Muscle of leg (tissue), 11 donors: ENCODE measurements around the gene ZSCAN31. TPM values are rescaled to one million over a fixed set of nuclear protein-coding genes. Genes with fewer than 3 reads are reported as not detected.
A peak's percentile ranks its signal among the peaks of the same experiment; 100 is the strongest.

ENCODE experiments used
- DNase-seq: peaks from one replicate; pipeline ENCODE4 v3.0.0; 2013
- H3K27ac ChIP-seq: one replicate; pipeline ENCODE4 v1.5.1; 2013; ENCODE audit warnings: mild to moderate bottlenecking, low read length, control low read depth
- H3K27me3 ChIP-seq: one replicate; pipeline ENCODE4 v1.6.1; 2013; ENCODE audit warnings: low read length; ENCODE audit not compliant: control insufficient read depth, insufficient read depth
- H3K36me3 ChIP-seq: one replicate; pipeline ENCODE4 v1.6.1; 2013; ENCODE audit warnings: low read length; ENCODE audit not compliant: control insufficient read depth, insufficient read depth
- H3K4me1 ChIP-seq: one replicate; pipeline ENCODE4 v1.6.1; 2013; ENCODE audit warnings: low read length; ENCODE audit not compliant: control insufficient read depth, insufficient read depth
- H3K4me3 ChIP-seq: one replicate; pipeline ENCODE4 v1.5.1; 2013; ENCODE audit warnings: low read length, control low read depth
- H3K9me3 ChIP-seq: replicated peaks from 2 replicates; pipeline ENCODE4 v1.6.1; 2013; ENCODE audit warnings: low read depth, low read length; ENCODE audit not compliant: control insufficient read depth
- WGBS: methylation state at CpG from one replicate; pipeline ENCODE4 v1.1.5; 2013; ENCODE audit warnings: missing lambda C conversion rate; ENCODE audit not compliant: insufficient coverage; 5-methylcytosine and 5-hydroxymethylcytosine counted together
- polyA plus RNA-seq, 8 donors: library from polyadenylated mRNA; unstranded; fragments of 120-200 nt; gene quantifications; one replicate each; pipeline versions ENCODE4 v1.2.1 to v1.2.3, GENCODE V29; 2013; ENCODE audit warnings: inconsistent platforms in 1 of 8, low replicate concordance in 1 of 8; ENCODE audit not compliant: insufficient read length in 8 of 8, insufficient read depth in 1 of 8
- total RNA-seq: library from RNA; stranded (reverse); fragments of 120-200 nt; gene quantifications from one replicate; pipeline ENCODE4 v1.2.4, GENCODE V29; 2013

ZSCAN31 gene
- total and polyA plus RNA-seq, 9 donors: 5.7 to 11.9 (median 7.9) TPM

DNA sequence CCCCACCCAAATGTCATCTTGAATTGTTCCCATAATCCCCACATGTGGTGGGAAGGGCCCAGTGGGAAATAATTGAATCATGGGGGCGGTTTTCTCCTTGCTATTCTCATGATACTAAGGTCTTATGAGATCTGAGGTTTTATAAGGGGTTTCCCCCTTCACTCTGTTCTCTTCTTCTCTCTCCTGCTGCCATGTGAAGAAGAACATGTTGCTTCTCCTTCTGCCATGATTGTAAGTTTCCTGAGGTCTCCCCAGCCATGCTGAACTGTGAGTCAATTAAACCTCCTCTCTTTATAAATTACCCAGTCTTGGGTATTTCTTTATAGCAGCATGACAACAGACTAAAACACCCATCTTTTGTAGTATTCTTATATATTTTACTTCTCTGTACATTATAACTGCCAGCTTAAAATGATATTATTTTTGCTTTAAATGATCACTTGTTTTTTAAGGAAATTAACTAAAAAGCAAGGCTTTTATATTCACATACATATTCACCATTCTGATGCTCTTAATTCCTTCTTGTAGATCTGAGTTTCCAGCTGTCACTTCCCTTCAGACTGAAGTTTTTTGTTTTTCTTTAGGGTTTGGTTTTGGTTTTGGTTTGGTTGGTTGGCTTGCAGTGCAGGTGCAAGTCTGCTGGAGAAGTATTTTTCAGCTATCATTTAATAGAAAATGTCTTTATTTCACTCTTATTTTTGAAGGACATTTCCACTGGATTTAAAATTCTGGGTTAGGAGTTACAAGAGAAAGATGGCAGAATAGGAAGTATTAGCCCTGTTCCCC is 4.6 kb upstream of the ZSCAN31 start:
- no peak for DNase-seq
- Histone ChIP-seq H3K27me3 (peaks cover 6% of the 10 kb centered on the region), H3K36me3 (no peaks in the 10 kb centered on the region), H3K4me1 (peaks cover 4% of the 10 kb centered on the region), H3K27ac (no peak overlapping the region), H3K4me3 (no peak overlapping the region), H3K9me3 (no peaks in the 10 kb centered on the region)
- WGBS: no CpG with 5 or more reads among the region's 1 CpG

DNA sequence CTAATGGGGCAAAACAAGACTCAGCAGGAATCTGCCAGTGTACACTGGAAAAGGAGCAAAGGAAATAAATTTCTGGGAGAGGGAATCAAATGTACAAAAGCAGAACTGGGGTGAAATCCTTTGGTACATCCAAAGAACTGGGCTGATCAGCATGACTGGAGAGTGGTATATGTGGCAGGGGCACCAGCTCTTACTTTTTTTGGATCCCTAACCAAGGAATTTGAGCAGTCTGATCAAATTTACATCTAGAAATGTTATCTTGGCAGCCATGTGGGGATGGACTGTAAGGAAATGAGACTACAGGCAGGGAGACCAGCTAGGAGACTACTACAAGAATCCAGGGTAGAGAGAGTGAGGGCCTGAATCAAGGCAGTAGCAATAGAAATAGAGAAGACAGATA is 1.2 kb upstream of the ZSCAN31 start:
- DNase-seq: no peak
- Histone ChIP-seq H3K36me3 (no peaks in the 10 kb centered on the region), H3K27ac (peak overlapping the region; percentile 99)

DNA sequence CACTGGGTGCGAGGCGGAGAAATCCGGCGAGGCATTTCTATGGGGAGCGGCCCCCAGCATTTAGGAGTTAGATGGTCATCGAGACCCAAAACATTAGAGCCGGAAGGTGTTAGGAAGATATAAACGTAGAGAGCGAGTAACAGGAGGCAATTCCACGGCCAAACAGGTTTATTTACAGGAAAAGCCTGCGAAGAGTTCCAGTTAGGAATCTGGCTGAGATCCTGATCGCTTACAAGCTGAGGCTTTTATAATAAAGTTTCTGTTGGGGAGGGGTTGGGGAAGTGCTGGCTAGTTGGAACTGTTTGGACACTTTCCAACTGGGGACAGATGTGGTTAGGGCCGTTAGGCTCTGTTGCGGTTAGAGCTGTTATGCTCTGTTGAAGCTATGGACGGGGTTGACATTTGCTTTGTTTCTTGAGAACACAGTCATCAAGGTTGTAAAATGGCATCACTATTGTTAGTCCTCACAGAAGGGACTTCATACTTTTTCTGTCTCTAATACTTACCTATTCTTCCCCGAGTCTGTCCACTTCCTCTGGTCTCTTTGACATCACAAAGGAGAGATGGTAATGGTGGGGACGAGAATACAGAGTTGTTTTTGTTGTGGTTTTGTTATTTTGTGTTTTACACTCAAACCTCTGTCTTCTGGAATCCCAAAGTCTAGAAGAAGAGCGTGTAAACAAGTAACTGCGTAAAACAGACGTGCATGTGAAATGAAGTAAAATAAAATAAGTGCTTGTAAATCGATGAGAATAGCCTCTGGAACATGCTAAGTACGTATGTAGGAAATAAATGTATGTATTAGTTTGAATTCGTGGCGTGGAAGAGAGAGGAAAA is 554 bp upstream of the ZSCAN31 start:
- DNase-seq: peak; percentile 90
- Histone ChIP-seq H3K4me1 (peaks cover 7% of the 10 kb centered on the region), H3K9me3 (no peaks in the 10 kb centered on the region), H3K4me3 (peak overlapping the region; percentile 72), H3K27me3 (no peaks in the 10 kb centered on the region), H3K27ac (peak overlapping the region; percentile 99), H3K36me3 (no peaks in the 10 kb centered on the region)
- 8% methylated on average over 19 of the region's 24 CpGs for WGBS

More for the DNA sequence above, 1.2 kb upstream of the ZSCAN31 start:
- H3K9me3 ChIP-seq: no peaks in the 10 kb centered on the region
- peaks cover 7% of the 10 kb centered on the region for H3K4me1 ChIP-seq
- H3K27me3 ChIP-seq: no peaks in the 10 kb centered on the region
- peak overlapping the region; percentile 72 for H3K4me3 ChIP-seq

DNA sequence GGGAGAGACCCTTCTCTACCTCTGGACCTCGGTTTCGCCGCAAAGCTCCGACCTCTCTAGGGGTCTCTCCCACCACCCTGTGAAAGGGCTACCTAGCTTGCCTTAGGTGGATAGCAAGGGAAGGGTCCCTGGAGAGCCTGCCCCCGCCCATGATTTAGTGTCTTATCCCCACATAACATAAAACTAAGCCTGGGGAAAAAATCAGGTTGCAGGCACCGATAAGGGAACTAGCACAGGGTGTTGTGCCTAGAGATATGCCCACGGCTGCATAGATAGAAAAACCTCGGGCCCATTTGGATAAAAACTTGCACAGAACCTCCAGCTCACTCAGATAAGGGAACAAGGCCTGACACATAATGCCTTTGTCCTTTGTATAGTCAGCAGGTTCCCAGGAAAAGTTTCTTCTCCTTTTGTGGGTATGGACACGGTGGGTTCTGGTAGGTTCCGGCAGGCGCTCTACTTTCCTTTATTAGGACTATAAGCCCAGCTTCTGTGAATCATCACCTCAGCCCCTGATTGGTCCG is 846 bp downstream of the ZSCAN31 start:
- Histone ChIP-seq H3K27me3 (no peaks in the 10 kb centered on the region), H3K4me3 (peak overlapping the region; percentile 72), H3K36me3 (no peaks in the 10 kb centered on the region), H3K4me1 (peaks cover 7% of the 10 kb centered on the region), H3K27ac (peak overlapping the region; percentile 99), H3K9me3 (no peaks in the 10 kb centered on the region)
- DNase-seq: no peak
- WGBS: 2% methylated on average over 6 of the region's 12 CpGs

DNA sequence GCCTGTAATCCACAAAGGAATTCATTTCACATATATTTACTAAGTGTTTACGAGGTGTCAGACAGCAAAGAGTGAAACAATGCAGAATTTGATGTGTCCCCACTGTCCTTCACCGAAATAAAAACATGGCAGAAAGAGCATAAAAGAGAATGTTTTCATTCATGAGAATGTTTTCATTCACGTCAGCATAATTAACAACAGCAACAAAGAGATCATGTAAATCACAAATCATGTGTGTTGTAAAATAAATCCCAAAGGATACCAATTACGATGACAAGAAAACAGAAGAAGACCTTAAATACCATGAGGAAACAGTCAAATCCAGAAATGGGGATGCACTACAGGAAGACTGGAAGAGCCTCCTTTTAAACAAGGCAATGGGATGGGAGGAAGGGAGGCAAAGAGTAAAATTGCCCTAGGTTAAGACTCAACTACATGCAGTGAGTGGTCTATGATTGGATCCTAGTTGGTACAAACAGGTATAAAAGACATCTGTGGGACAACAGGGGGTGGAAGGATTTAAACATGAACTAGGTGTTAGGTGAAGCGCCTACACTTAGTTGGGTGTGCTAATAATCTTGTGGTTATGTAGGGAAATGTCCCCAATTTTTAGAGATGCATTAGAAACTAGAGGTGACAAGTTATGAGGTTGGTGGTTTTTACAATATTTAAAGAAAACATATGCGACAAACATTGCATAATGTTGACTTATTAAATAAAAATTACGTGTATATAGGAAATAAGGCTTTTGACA is 1.5 kb downstream of the ZSCAN31 start:
- Histone ChIP-seq H3K27ac (peak overlapping the region; percentile 99), H3K27me3 (no peaks in the 10 kb centered on the region), H3K4me3 (peak overlapping the region; percentile 72), H3K36me3 (peaks cover under 1% of the 10 kb centered on the region), H3K4me1 (peaks cover 7% of the 10 kb centered on the region), H3K9me3 (no peaks in the 10 kb centered on the region)
- 100% methylated on average over 1 of the region's 7 CpGs for WGBS
- DNase-seq: no peak

DNA sequence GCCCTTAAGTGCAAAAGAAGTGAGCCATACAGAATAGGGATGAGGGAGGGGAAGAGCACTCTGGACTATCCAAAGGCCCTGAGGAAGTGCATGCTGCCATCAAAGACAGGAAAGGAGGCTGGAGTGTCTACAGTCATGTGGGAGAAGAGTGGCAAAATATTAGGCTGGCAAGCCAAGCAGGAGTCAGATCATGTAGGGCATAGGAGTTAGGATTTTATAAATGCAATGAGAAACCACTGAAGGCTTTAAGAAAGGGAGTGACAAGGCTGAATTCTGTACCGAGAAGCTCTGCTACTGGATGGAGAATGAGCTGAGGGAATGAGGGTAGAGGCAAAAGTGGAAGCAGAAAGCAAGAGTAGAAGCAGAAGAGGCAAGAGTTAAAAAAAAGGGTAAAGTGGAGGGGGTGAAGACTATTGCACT is 2.3 kb downstream of the ZSCAN31 start:
- H3K9me3 ChIP-seq: peaks cover 7% of the 10 kb centered on the region
- H3K4me1 ChIP-seq: peaks cover 7% of the 10 kb centered on the region
- no peak for DNase-seq
- peaks cover 8% of the 10 kb centered on the region for H3K36me3 ChIP-seq
- 69% methylated on average over 1 of the region's 1 CpG for WGBS
- H3K27ac ChIP-seq: no peak overlapping the region
- no peaks in the 10 kb centered on the region for H3K27me3 ChIP-seq
- H3K4me3 ChIP-seq: no peak overlapping the region

DNA sequence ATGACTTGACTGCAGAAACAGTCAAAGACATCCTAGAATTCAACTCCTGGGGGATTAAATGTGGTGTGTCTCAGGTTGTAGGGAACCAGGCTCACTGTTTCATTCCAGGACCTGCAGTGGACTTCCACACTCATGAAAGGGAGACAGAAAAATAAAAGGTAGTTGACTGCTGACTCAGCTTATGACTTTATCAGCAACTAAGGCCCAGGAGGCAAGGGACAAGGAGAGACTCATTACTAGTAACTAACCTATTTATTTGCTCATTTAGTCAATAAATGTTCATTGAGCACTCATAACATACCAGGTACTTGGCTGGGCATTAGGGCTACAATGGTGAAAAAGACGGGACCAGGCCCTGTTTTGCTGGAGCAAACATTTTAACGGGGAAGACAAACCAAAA is 2.9 kb downstream of the ZSCAN31 start:
- H3K27ac ChIP-seq: no peak overlapping the region
- no CpG with 5 or more reads among the region's 2 CpGs for WGBS
- peaks cover 7% of the 10 kb centered on the region for H3K4me1 ChIP-seq

DNA sequence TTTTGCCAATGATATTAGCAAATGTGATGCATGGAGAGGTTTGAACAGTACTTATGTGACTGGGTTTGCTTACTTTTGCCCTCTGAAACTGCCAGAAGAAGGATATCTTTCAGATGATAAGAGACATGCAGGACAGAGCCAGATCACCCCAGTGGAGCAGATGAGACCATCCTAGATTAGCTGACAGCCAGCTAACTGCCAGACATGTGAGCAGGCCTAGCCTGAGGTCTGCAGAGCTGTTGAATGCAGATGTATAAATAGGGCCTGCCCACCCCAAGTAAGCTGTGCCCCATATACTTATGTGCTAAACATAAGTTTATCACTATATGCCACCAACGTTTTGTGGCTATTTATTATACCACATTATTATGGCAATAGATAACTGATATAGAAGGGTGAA is 5.9 kb downstream of the ZSCAN31 start:
- Histone ChIP-seq H3K9me3 (peaks cover 28% of the 10 kb centered on the region), H3K36me3 (peaks cover 25% of the 10 kb centered on the region)
- no CpG with 5 or more reads among the region's 1 CpG for WGBS

More for the DNA sequence above, 2.9 kb downstream of the ZSCAN31 start:
- Histone ChIP-seq H3K9me3 (peaks cover 7% of the 10 kb centered on the region), H3K36me3 (peaks cover 8% of the 10 kb centered on the region), H3K4me3 (no peak overlapping the region), H3K27me3 (no peaks in the 10 kb centered on the region)
- DNase-seq: no peak

DNA sequence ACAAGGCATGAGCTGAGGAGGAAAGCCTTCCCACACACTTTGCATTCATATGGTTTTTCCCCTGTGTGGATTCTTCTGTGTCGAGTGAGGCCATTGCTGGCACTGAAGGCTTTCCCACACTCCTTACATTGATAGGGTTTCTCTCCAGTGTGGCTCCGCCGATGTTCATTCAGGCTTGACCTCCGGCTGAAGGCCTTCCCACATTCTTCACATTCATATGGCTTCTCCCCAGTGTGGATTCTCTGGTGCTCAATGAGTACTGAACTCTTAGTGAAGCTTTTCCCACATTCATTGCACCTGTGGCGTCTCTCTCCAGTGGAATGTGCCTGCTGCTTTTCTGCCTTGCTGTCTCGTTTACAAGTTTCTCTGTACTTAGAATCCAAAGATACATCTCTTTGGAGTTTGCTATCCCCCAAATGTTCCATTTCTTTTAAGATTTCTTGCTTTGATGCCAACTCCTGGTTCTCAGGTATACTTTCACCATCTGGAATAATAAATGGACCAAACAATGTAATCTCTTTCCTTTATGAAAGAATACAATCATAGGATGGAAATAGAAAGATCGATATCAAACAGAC is 9.5 kb downstream of the ZSCAN31 start:
- no peak for DNase-seq
- H3K27ac ChIP-seq: no peak overlapping the region
- H3K4me1 ChIP-seq: no peaks in the 10 kb centered on the region
- no peak overlapping the region for H3K4me3 ChIP-seq
- WGBS: 97% methylated on average over 6 of the region's 7 CpGs
- H3K36me3 ChIP-seq: peaks cover 28% of the 10 kb centered on the region
- H3K27me3 ChIP-seq: no peaks in the 10 kb centered on the region
- peaks cover 28% of the 10 kb centered on the region for H3K9me3 ChIP-seq

More for the DNA sequence above, 5.9 kb downstream of the ZSCAN31 start:
- Histone ChIP-seq H3K4me1 (peaks cover 2% of the 10 kb centered on the region), H3K27me3 (no peaks in the 10 kb centered on the region), H3K4me3 (no peak overlapping the region), H3K27ac (no peak overlapping the region)
- DNase-seq: no peak
